ENCODE data around the gene HSPG2.

DNA sequence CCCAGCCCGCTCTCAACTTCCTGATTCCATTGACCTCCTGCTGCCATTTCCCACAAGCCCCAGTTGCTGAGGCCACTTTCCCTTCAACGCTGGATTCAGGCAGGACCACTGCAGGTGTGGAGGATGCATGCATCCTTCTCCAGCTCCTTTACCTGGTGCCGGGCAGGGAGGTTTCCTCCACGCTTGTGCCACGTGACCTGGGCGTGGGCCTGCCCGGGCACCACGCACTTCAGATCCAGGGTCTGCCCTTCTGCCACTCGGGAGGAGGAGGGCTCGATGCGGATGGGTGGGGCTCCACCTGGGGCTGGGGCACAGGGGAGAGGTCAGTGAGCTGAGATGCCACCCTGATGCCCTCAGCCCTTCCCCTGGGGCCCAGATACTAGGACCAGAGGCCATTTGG is 93.1 kb downstream of the HSPG2 start:
- TF ChIP-seq, protein P1, sequence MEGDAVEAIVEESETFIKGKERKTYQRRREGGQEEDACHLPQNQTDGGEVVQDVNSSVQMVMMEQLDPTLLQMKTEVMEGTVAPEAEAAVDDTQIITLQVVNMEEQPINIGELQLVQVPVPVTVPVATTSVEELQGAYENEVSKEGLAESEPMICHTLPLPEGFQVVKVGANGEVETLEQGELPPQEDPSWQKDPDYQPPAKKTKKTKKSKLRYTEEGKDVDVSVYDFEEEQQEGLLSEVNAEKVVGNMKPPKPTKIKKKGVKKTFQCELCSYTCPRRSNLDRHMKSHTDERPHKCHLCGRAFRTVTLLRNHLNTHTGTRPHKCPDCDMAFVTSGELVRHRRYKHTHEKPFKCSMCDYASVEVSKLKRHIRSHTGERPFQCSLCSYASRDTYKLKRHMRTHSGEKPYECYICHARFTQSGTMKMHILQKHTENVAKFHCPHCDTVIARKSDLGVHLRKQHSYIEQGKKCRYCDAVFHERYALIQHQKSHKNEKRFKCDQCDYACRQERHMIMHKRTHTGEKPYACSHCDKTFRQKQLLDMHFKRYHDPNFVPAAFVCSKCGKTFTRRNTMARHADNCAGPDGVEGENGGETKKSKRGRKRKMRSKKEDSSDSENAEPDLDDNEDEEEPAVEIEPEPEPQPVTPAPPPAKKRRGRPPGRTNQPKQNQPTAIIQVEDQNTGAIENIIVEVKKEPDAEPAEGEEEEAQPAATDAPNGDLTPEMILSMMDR (IDR thresholded peaks at IDR 0.05), result no peak
- TF ChIP-seq TCF7L2 (IDR thresholded peaks at IDR 0.05; ENCODE audit: low read depth, low read length), result no peak
- TF ChIP-seq POLR2AphosphoS5 (IDR thresholded peaks at IDR 0.05; ENCODE audit: low read depth, low read length), result no peak

Data from Panc1 (cell line).